ENCODE measurements around the gene GDAP1L1.
"Not testable (repeated sequence)": the region's sequence is repeated elsewhere in the genome, so short reads cannot be mapped to it uniquely, and the experiment has no call there.

Gene GDAP1L1

GRCh38 chr20:44235702-44236101 lies 11.4 kb upstream of the GDAP1L1 start:
- Histone ChIP-seq H2BK120ac (ENCODE audit: insufficient read depth, low read length, poor library complexity) (no peak overlapping the region), H3K14ac (ENCODE audit: low read length) (no peak overlapping the region), H2AFZ (ENCODE audit: insufficient read depth, low read length, poor library complexity) (no peak overlapping the region), H3K36me3 (ENCODE audit: control insufficient read depth in 1 of 2, insufficient read depth in 2 of 2, low read length in 2 of 2) (no peaks in the 10 kb centered on the region), H3K79me1 (ENCODE audit: low read length) (no peaks in the 10 kb centered on the region), H3K27me3 (ENCODE audit: insufficient read depth, low read length) (no peaks in the 10 kb centered on the region), H3K79me2 (ENCODE audit: control insufficient read depth, insufficient read depth, low read length, poor library complexity) (no peaks in the 10 kb centered on the region), H4K8ac (ENCODE audit: low read depth, low read length) (no peak overlapping the region), H3K4ac (ENCODE audit: low read depth, low read length) (no peak overlapping the region), H3K23ac (ENCODE audit: low read length) (no peak overlapping the region), H2AK5ac (ENCODE audit: low read length) (no peak overlapping the region), H2BK5ac (ENCODE audit: low read depth, low read length, poor library complexity) (no peak overlapping the region), H3K27ac (ENCODE audit: low read depth, low read length) (no peak overlapping the region), H2BK12ac (ENCODE audit: low read length) (no peak overlapping the region), H4K12ac (ENCODE audit: low read depth, low read length) (no peak overlapping the region), H3K4me3 (ENCODE audit: low read depth, low read length) (no peak overlapping the region), H3K18ac (ENCODE audit: low read length) (no peak overlapping the region), H3K9ac (ENCODE audit: low read length) (no peak overlapping the region), H4K91ac (ENCODE audit: low read depth, low read length) (no peak overlapping the region), H3K4me1 (ENCODE audit: control insufficient read depth in 1 of 2, insufficient read depth in 2 of 2, low read length in 2 of 2) (no peaks in the 10 kb centered on the region), H3K9me3 (ENCODE audit: insufficient read depth, low read depth, low read length) (peaks cover 1% of the 10 kb centered on the region), H3K4me2 (ENCODE audit: low read length) (no peak overlapping the region)
- WGBS (ENCODE audit: extremely low coverage, insufficient coverage, insufficient read length) = no CpG with 5 or more reads among the region's 2 CpGs
- DNase-seq = no peak

DNA sequence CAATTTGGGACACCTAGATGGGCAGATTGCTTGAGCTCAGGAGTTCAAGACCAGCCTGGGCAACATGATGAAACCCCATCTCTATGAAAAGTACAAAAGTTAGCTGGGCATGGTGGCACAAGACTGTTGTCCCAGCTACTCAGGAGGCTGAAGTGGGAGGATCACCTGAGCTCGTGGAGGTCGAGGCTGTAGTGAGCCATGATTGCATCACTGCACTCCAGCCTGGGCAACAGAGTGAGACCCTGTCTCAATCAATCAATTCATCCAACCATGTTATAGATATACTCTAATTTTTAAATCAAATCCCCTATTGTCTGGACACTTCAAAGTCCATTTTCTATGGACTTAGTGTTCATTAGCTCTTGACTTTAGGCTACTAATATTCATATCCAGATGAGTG lies 10.3 kb upstream of the GDAP1L1 start:
- not testable (repeated sequence) for H3K36me3 ChIP-seq (ENCODE audit: control insufficient read depth in 1 of 2, insufficient read depth in 2 of 2, low read length in 2 of 2); H3K9ac ChIP-seq (ENCODE audit: low read length); H3K4me3 ChIP-seq (ENCODE audit: low read depth, low read length); H3K4ac ChIP-seq (ENCODE audit: low read depth, low read length); H4K8ac ChIP-seq (ENCODE audit: low read depth, low read length); H3K14ac ChIP-seq (ENCODE audit: low read length); H3K23ac ChIP-seq (ENCODE audit: low read length); H3K27me3 ChIP-seq (ENCODE audit: insufficient read depth, low read length); H3K18ac ChIP-seq (ENCODE audit: low read length); H3K27ac ChIP-seq (ENCODE audit: low read depth, low read length); H2BK12ac ChIP-seq (ENCODE audit: low read length); H3K79me2 ChIP-seq (ENCODE audit: control insufficient read depth, insufficient read depth, low read length, poor library complexity); H2BK120ac ChIP-seq (ENCODE audit: insufficient read depth, low read length, poor library complexity); H4K12ac ChIP-seq (ENCODE audit: low read depth, low read length); H3K79me1 ChIP-seq (ENCODE audit: low read length); H2BK5ac ChIP-seq (ENCODE audit: low read depth, low read length, poor library complexity); H2AFZ ChIP-seq (ENCODE audit: insufficient read depth, low read length, poor library complexity); H3K9me3 ChIP-seq (ENCODE audit: insufficient read depth, low read depth, low read length); H4K91ac ChIP-seq (ENCODE audit: low read depth, low read length); H2AK5ac ChIP-seq (ENCODE audit: low read length); H3K4me2 ChIP-seq (ENCODE audit: low read length); DNase-seq; H3K4me1 ChIP-seq (ENCODE audit: control insufficient read depth in 1 of 2, insufficient read depth in 2 of 2, low read length in 2 of 2)
- WGBS (ENCODE audit: extremely low coverage, insufficient coverage, insufficient read length) = no CpG with 5 or more reads among the region's 2 CpGs

DNA sequence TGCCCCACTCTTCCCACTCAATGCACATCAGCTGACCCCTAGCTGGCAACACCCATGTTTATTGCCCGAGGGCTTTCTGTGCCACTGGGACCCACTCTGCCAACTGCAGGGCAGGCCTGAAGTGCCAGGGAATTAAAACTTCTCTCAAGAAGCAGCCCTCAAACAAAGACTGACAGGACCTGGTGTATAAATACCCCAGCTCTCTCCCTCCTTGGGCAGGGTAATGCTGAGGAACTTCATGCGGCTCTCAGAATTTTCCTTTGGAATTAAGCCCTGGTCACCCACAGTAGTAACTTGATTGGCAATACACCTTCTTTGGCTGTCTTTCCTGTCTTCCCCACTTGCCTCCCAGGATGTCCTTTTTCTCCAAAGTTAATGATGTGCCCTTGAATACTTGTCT lies 5.3 kb upstream of the GDAP1L1 start:
- no CpG with 5 or more reads among the region's 2 CpGs for WGBS (ENCODE audit: extremely low coverage, insufficient coverage, insufficient read length)
- no peak overlapping the region for H3K27ac ChIP-seq (ENCODE audit: low read depth, low read length)
- no peak overlapping the region for H4K8ac ChIP-seq (ENCODE audit: low read depth, low read length)
- H2BK12ac ChIP-seq (ENCODE audit: low read length) = no peak overlapping the region
- no peak for DNase-seq
- no peak overlapping the region for H3K9ac ChIP-seq (ENCODE audit: low read length)
- H3K4ac ChIP-seq (ENCODE audit: low read depth, low read length) = no peak overlapping the region
- H3K9me3 ChIP-seq (ENCODE audit: insufficient read depth, low read depth, low read length) = peaks cover 1% of the 10 kb centered on the region
- H3K36me3 ChIP-seq (ENCODE audit: control insufficient read depth in 1 of 2, insufficient read depth in 2 of 2, low read length in 2 of 2) = no peaks in the 10 kb centered on the region
- H3K18ac ChIP-seq (ENCODE audit: low read length) = no peak overlapping the region
- no peak overlapping the region for H2AFZ ChIP-seq (ENCODE audit: insufficient read depth, low read length, poor library complexity)
- no peak overlapping the region for H3K23ac ChIP-seq (ENCODE audit: low read length)
- H3K4me3 ChIP-seq (ENCODE audit: low read depth, low read length) = no peak overlapping the region
- H4K12ac ChIP-seq (ENCODE audit: low read depth, low read length) = no peak overlapping the region
- H3K79me2 ChIP-seq (ENCODE audit: control insufficient read depth, insufficient read depth, low read length, poor library complexity) = no peaks in the 10 kb centered on the region
- H3K79me1 ChIP-seq (ENCODE audit: low read length) = no peaks in the 10 kb centered on the region
- H4K91ac ChIP-seq (ENCODE audit: low read depth, low read length) = no peak overlapping the region
- H3K14ac ChIP-seq (ENCODE audit: low read length) = no peak overlapping the region
- H2BK5ac ChIP-seq (ENCODE audit: low read depth, low read length, poor library complexity) = no peak overlapping the region
- no peak overlapping the region for H3K4me2 ChIP-seq (ENCODE audit: low read length)
- H2AK5ac ChIP-seq (ENCODE audit: low read length) = no peak overlapping the region
- H3K4me1 ChIP-seq (ENCODE audit: control insufficient read depth in 1 of 2, insufficient read depth in 2 of 2, low read length in 2 of 2) = no peaks in the 10 kb centered on the region
- peaks cover 3% of the 10 kb centered on the region for H3K27me3 ChIP-seq (ENCODE audit: insufficient read depth, low read length)
- H2BK120ac ChIP-seq (ENCODE audit: insufficient read depth, low read length, poor library complexity) = no peak overlapping the region

- Histone ChIP-seq H4K12ac (ENCODE audit: low read depth, low read length) (no peak overlapping the region), H4K91ac (ENCODE audit: low read depth, low read length) (no peak overlapping the region), H3K18ac (ENCODE audit: low read length) (no peak overlapping the region), H4K8ac (ENCODE audit: low read depth, low read length) (no peak overlapping the region), H3K4ac (ENCODE audit: low read depth, low read length) (no peak overlapping the region), H3K4me2 (ENCODE audit: low read length) (no peak overlapping the region), H3K9me3 (ENCODE audit: insufficient read depth, low read depth, low read length) (no peaks in the 10 kb centered on the region), H3K4me1 (ENCODE audit: control insufficient read depth in 1 of 2, insufficient read depth in 2 of 2, low read length in 2 of 2) (peaks cover 5 to 7% of the 10 kb centered on the region in 2 experiments), H2BK5ac (ENCODE audit: low read depth, low read length, poor library complexity) (no peak overlapping the region), H2BK12ac (ENCODE audit: low read length) (no peak overlapping the region), H3K79me1 (ENCODE audit: low read length) (no peaks in the 10 kb centered on the region), H3K27me3 (ENCODE audit: insufficient read depth, low read length) (peaks cover 7% of the 10 kb centered on the region), H3K79me2 (ENCODE audit: control insufficient read depth, insufficient read depth, low read length, poor library complexity) (no peaks in the 10 kb centered on the region), H3K9ac (ENCODE audit: low read length) (no peak overlapping the region), H2BK120ac (ENCODE audit: insufficient read depth, low read length, poor library complexity) (no peak overlapping the region), H3K36me3 (ENCODE audit: control insufficient read depth in 1 of 2, insufficient read depth in 2 of 2, low read length in 2 of 2) (no peaks in the 10 kb centered on the region), H3K4me3 (ENCODE audit: low read depth, low read length) (no peak overlapping the region), H2AFZ (ENCODE audit: insufficient read depth, low read length, poor library complexity) (no peak overlapping the region), H3K14ac (ENCODE audit: low read length) (no peak overlapping the region), H2AK5ac (ENCODE audit: low read length) (no peak overlapping the region), H3K27ac (ENCODE audit: low read depth, low read length) (no peak overlapping the region), H3K23ac (ENCODE audit: low read length) (no peak overlapping the region)
- DNase-seq = no peak
- WGBS (ENCODE audit: extremely low coverage, insufficient coverage, insufficient read length) = no CpG with 5 or more reads among the region's 4 CpGs
Measured at GRCh38 chr20:44245977-44246376, 1.1 kb upstream of the GDAP1L1 start.
